HepG2 (cell line): ENCODE data around the gene DHX16. TPM values are rescaled to one million over a fixed set of nuclear protein-coding genes. Genes with fewer than 3 reads are reported as not detected.

Experiments used
- CHCHD3 ChIP-seq: sonication (generic); formaldehyde crosslinking; IDR thresholded peaks from 2 replicates; pipeline ENCODE4 v1.8.0; 2022; ENCODE audit warnings: mild to moderate bottlenecking, missing genetic modification reagents, moderate library complexity
- EEA1 ChIP-seq: sonication (generic); formaldehyde crosslinking; IDR thresholded peaks from 2 replicates; pipeline ENCODE4 v1.5.1; 2020; ENCODE audit warnings: mild to moderate bottlenecking, missing genetic modification reagents, borderline replicate concordance
- GATAD1 ChIP-seq: IDR thresholded peaks from 2 replicates; pipeline ENCODE4 v1.6.1; 2016; ENCODE audit warnings: missing genetic modification reagents, missing compliant biosample characterization
- HMG20B ChIP-seq: conservative IDR thresholded peaks from 2 replicates; pipeline ENCODE4 v1.6.1; 2016; ENCODE audit warnings: missing genetic modification reagents, missing compliant biosample characterization
- MIER2 ChIP-seq: IDR thresholded peaks from 2 replicates; pipeline ENCODE4 v1.6.1; 2016; ENCODE audit warnings: missing biosample characterization, missing genetic modification reagents
- MTA3 ChIP-seq: sonication (generic); formaldehyde crosslinking; IDR thresholded peaks from 2 replicates; pipeline ENCODE4 v1.4.0; 2020; ENCODE audit warnings: missing genetic modification reagents
- NR3C1 ChIP-seq: sonication (generic); formaldehyde crosslinking; IDR thresholded peaks from 2 replicates; pipeline ENCODE4 v1.4.0; 2020; ENCODE audit warnings: missing genetic modification reagents
- POGZ ChIP-seq: sonication (generic); formaldehyde crosslinking; IDR thresholded peaks from 2 replicates; pipeline ENCODE4 v1.4.0; 2020; ENCODE audit warnings: mild to moderate bottlenecking, missing genetic modification reagents
- POLR2A ChIP-seq, 2 experiments: IDR thresholded peaks; 2 replicates each; pipeline ENCODE4 v1.6.1; 2011; ENCODE audit warnings: low read depth in 2 of 2, low read length in 2 of 2, mild to moderate bottlenecking in 1 of 2, moderate library complexity in 1 of 2; ENCODE audit not compliant: insufficient read depth in 1 of 2
- PTBP1 ChIP-seq: fragments of 200-400 bp; formaldehyde crosslinking; IDR thresholded peaks from 2 replicates; pipeline ENCODE4 v1.6.1; 2018; ENCODE audit warnings: low read length, low read depth; ENCODE audit not compliant: poor library complexity, severe bottlenecking
- RFXAP ChIP-seq: sonication (generic); formaldehyde crosslinking; IDR thresholded peaks from 2 replicates; pipeline ENCODE4 v1.4.0; 2020; ENCODE audit warnings: missing genetic modification reagents, borderline replicate concordance
- SIN3A ChIP-seq: IDR thresholded peaks from 2 replicates; pipeline ENCODE4 v1.6.1; 2011; ENCODE audit warnings: low read depth, mild to moderate bottlenecking, control low read depth, low read length, borderline replicate concordance
- TGIF2 ChIP-seq: IDR thresholded peaks from 2 replicates; pipeline ENCODE4 v1.6.1; 2016; ENCODE audit warnings: control low read depth, missing compliant biosample characterization
- TRAFD1 ChIP-seq: sonication (generic); formaldehyde crosslinking; IDR thresholded peaks from 2 replicates; pipeline ENCODE4 v1.5.1; 2020; ENCODE audit warnings: missing genetic modification reagents, mild to moderate bottlenecking, borderline replicate concordance
- ZBTB44 ChIP-seq: sonication (generic); formaldehyde crosslinking; IDR thresholded peaks from 2 replicates; pipeline ENCODE4 v1.4.0; 2020; ENCODE audit warnings: missing genetic modification reagents
- ZBTB7A ChIP-seq: sonication (generic); formaldehyde crosslinking; IDR thresholded peaks from 2 replicates; pipeline ENCODE4 v1.8.0; 2022; ENCODE audit warnings: mild to moderate bottlenecking, missing genetic modification reagents
- ZFP36L2 ChIP-seq: sonication (generic); formaldehyde crosslinking; IDR thresholded peaks from 2 replicates; pipeline ENCODE4 v1.4.0; 2020; ENCODE audit warnings: missing genetic modification reagents
- ZFP82 ChIP-seq: sonication (generic); formaldehyde crosslinking; IDR thresholded peaks from 2 replicates; pipeline ENCODE4 v1.5.1; 2020; ENCODE audit warnings: mild to moderate bottlenecking, missing genetic modification reagents, borderline replicate concordance
- ZKSCAN5 ChIP-seq: sonication (generic); formaldehyde crosslinking; IDR thresholded peaks from 2 replicates; pipeline ENCODE4 v1.5.1; 2020; ENCODE audit warnings: mild to moderate bottlenecking, missing genetic modification reagents
- ZNF558 ChIP-seq: sonication (generic); formaldehyde crosslinking; IDR thresholded peaks from 2 replicates; pipeline ENCODE4 v1.9.0; 2022; ENCODE audit warnings: mild to moderate bottlenecking, missing genetic modification reagents, borderline replicate concordance
- ZNF704 ChIP-seq: sonication (generic); formaldehyde crosslinking; IDR thresholded peaks from 2 replicates; pipeline ENCODE4 v1.8.1; 2023; ENCODE audit warnings: mild to moderate bottlenecking, inconsistent platforms, moderate library complexity, missing genetic modification reagents, borderline replicate concordance
- ZNF709 ChIP-seq: sonication (generic); formaldehyde crosslinking; IDR thresholded peaks from 2 replicates; pipeline ENCODE4 v1.5.0; 2020; ENCODE audit warnings: mild to moderate bottlenecking, missing genetic modification reagents
- ZNF782 ChIP-seq: sonication (generic); formaldehyde crosslinking; IDR thresholded peaks from 2 replicates; pipeline ENCODE4 v1.4.0; 2020; ENCODE audit warnings: missing genetic modification reagents, mild to moderate bottlenecking, borderline replicate concordance
- ZUFSP ChIP-seq: sonication (generic); formaldehyde crosslinking; IDR thresholded peaks from 2 replicates; pipeline ENCODE4 v1.9.0; 2021; ENCODE audit warnings: missing genetic modification reagents, mild to moderate bottlenecking, borderline replicate concordance
- polyA plus RNA-seq, 8 experiments: library from polyadenylated mRNA; depleted of rRNA in 3 of 8; stranded (reverse) in 7 of 8; unstranded in 1 of 8; fragments of >200 nt; fragmentation: Illumina TruSeq in 4 of 8; extraction: Trizol in 4 of 8; gene quantifications; 2 replicates each; pipeline versions ENCODE4 v1.2.1 to v1.2.3, GENCODE V29; 2011 to 2016; ENCODE audit warnings: low read depth in 4 of 8, missing spikeins in 1 of 8, mixed read lengths in 1 of 8; ENCODE audit not compliant: insufficient read depth in 1 of 8
- total RNA-seq, 5 experiments: library from RNA; depleted of rRNA; stranded (reverse); fragments of >200 nt; fragmentation: Illumina TruSeq; extraction: Trizol; gene quantifications; 2 replicates each; pipeline ENCODE4 v1.2.3, GENCODE V29; 2016; ENCODE audit warnings: low read depth in 1 of 5

The DHX16 gene
- total and polyA plus RNA-seq, 2 of the 13 experiments (the other 11 are each of a cell fraction or from before 2014, with no cell fraction given): 57.0 to 58.5 TPM

GRCh38 chr6:30626484-30627366, 46.1 kb downstream of the DHX16 start, which contains the start of gene ATAT1 (continued):
- no peak for TF ChIP-seq TRAFD1 (CRISPR knock-in tag)
- TF ChIP-seq PTBP1: peak; percentile 34
- peak; percentile 68 for TF ChIP-seq POGZ (CRISPR knock-in tag)
- TF ChIP-seq ZBTB7A: peak; percentile 33; the same call in 1 of the 2 replicates
- no peak for TF ChIP-seq MTA3 (CRISPR knock-in tag)
- peak; percentile 87 for TF ChIP-seq SIN3A
- TF ChIP-seq ZFP36L2 (CRISPR knock-in tag): no peak
- TF ChIP-seq ZNF558 (CRISPR knock-in tag): peak; percentile 63; the same call in 1 of the 2 replicates
- TF ChIP-seq ZNF704 (CRISPR knock-in tag): peak; percentile 77
- TF ChIP-seq ZNF782: peak; percentile 91; the same call in 1 of the 2 replicates
- TF ChIP-seq ZFP82 (CRISPR knock-in tag): peak; percentile 72; the same call in 1 of the 2 replicates
- TF ChIP-seq POLR2A (IDR thresholded peaks at IDR 0.05; ENCODE audit: insufficient read depth in 1 of 2, low read depth in 2 of 2, low read length in 2 of 2): peak; percentile 88 to 97
- TF ChIP-seq ZUFSP (CRISPR knock-in tag): no peak
- peak; percentile 44; the same call in 1 of the 2 replicates for TF ChIP-seq MIER2
- peak; percentile 74; the same call in 1 of the 2 replicates for TF ChIP-seq RFXAP (CRISPR knock-in tag)
- peak; percentile 91 for TF ChIP-seq GATAD1 (CRISPR knock-in tag)
- peak; percentile 62; the same call in 1 of the 2 replicates for TF ChIP-seq ZBTB44
- peak; percentile 87 for TF ChIP-seq TGIF2 (CRISPR knock-in tag)
- TF ChIP-seq ZKSCAN5: peak; percentile 34; the same call in 1 of the 2 replicates
- TF ChIP-seq HMG20B (CRISPR knock-in tag): 0 out of 2 replicates have a peak, but pooled peaks have one; percentile 22
- TF ChIP-seq EEA1 (CRISPR knock-in tag): no peak
- TF ChIP-seq ZNF709: peak; percentile 95
- no peak for TF ChIP-seq NR3C1 (CRISPR knock-in tag)
- peak; percentile 85; the same call in 1 of the 2 replicates for TF ChIP-seq CHCHD3 (CRISPR knock-in tag)
